ENCODE results near the gene CACNG5.

DNA sequence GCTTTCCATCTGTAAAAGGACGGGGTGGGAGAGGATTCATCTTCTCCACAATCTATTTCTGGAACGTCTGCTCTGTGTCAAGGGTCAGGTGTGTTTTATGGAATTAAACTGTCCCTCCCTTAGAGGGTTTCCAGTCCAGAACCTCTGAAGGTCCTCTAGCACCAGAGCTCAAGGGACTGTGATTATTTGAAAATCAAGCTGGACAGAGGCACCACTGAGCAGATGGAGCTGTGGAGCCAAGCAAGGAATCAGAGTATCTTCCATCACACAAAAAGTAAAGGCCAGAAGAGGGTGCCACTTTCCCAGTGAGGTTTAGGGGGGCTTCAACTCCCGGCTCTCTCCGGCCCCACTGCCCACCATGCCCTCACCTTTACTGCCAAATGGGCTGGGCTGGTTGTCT is 6.8 kb downstream of the CACNG5 start:
- TF ChIP-seq, protein P1, sequence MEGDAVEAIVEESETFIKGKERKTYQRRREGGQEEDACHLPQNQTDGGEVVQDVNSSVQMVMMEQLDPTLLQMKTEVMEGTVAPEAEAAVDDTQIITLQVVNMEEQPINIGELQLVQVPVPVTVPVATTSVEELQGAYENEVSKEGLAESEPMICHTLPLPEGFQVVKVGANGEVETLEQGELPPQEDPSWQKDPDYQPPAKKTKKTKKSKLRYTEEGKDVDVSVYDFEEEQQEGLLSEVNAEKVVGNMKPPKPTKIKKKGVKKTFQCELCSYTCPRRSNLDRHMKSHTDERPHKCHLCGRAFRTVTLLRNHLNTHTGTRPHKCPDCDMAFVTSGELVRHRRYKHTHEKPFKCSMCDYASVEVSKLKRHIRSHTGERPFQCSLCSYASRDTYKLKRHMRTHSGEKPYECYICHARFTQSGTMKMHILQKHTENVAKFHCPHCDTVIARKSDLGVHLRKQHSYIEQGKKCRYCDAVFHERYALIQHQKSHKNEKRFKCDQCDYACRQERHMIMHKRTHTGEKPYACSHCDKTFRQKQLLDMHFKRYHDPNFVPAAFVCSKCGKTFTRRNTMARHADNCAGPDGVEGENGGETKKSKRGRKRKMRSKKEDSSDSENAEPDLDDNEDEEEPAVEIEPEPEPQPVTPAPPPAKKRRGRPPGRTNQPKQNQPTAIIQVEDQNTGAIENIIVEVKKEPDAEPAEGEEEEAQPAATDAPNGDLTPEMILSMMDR (IDR thresholded peaks at IDR 0.05; ENCODE audit: borderline replicate concordance, extremely low read depth, low read length, poor library complexity, severe bottlenecking): no peak
- TF ChIP-seq EZH2 (IDR thresholded peaks at IDR 0.05; ENCODE audit: borderline replicate concordance, low read depth, low read length, severe bottlenecking): no peak
